Ovary (tissue), 9 donors: ENCODE data around the gene CCDC184. TPM values are rescaled to one million over a fixed set of nuclear protein-coding genes. Genes with fewer than 3 reads are reported as not detected.

Experiments
- DNase-seq, 5 donors: peaks; one replicate each; pipeline ENCODE4 v3.0.0-alpha.2; 2019 to 2020
- H3K27ac ChIP-seq, 2 donors: fragments of 200-600 bp; one replicate each; pipeline versions ENCODE4 v1.5.1 to v1.8.0; 2019 to 2022
- H3K27me3 ChIP-seq: fragments of 200-600 bp; one replicate; pipeline ENCODE4 v1.8.0; 2022
- H3K36me3 ChIP-seq: fragments of 200-600 bp; sonication (generic); one replicate; pipeline ENCODE4 v1.5.1; 2019
- H3K4me1 ChIP-seq: one replicate; pipeline ENCODE4 v1.8.1; 2013; ENCODE audit warnings: mild to moderate bottlenecking, moderate library complexity; ENCODE audit not compliant: insufficient read depth
- H3K4me3 ChIP-seq: fragments of 200-600 bp; sonication (generic); one replicate; pipeline ENCODE4 v1.5.1; 2017
- H3K9me3 ChIP-seq, 2 donors: fragments of 200-600 bp in 1 of 2; sonication (generic) in 1 of 2; one replicate each; pipeline versions ENCODE4 v1.5.1 to v1.8.1; 2013 to 2019; ENCODE audit warnings: mild to moderate bottlenecking in 1 of 2, moderate library complexity in 1 of 2
- CTCF ChIP-seq, 3 donors: fragments of 450-650 bp in 2 of 3; fragments of 200-600 bp in 1 of 3; IDR thresholded peaks; one replicate each; pipeline versions ENCODE4 v1.5.1 to v1.8.0; 2016 to 2022; ENCODE audit warnings: antibody characterized with exemption in 3 of 3, mild to moderate bottlenecking in 1 of 3
- EP300 ChIP-seq: sonication (generic); formaldehyde crosslinking; IDR thresholded peaks from one replicate; pipeline ENCODE4 v1.6.1; 2017; ENCODE audit warnings: antibody characterized with exemption
- POLR2A ChIP-seq: fragments of 450-650 bp; IDR thresholded peaks from one replicate; pipeline ENCODE4 v1.6.1; 2017; ENCODE audit warnings: antibody characterized with exemption, mild to moderate bottlenecking, moderate library complexity
- WGBS, 3 donors: extraction: QIAGEN DNeasy Blood & Tissue Kit in 1 of 3; methylation state at CpG; one replicate each; pipeline versions ENCODE4 v1.1.5 to v1.1.7; 2013 to 2017; 5-methylcytosine and 5-hydroxymethylcytosine counted together
- intact Hi-C, 4 donors: fragments of 100-400 bp; cut with DNase I; formaldehyde crosslinking; loops; one replicate each; pipeline versions ENCODE4 v1.11.0 to v1.15.1; 2022 to 2023
- polyA plus RNA-seq, 2 donors: library from polyadenylated mRNA; stranded (reverse); fragments of 200-250 nt in 1 of 2; fragments of 350-450 nt in 1 of 2; fragmentation: Illumina TruSeq in 1 of 2; extraction: RNeasy Lipid Tissue Mini Kit (QIAGEN cat#74804) in 1 of 2; gene quantifications; one replicate each; pipeline ENCODE4 v1.2.3, GENCODE V29; 2013 to 2014
- total RNA-seq, 7 donors: library from RNA; depleted of rRNA in 2 of 7; stranded (reverse); fragments of >200 nt in 2 of 7; fragmentation: NEBNext Ultra II Directional in 3 of 7; extraction: Animal tissue kit (Norgen Biotek cat#: 25700) in 3 of 7; gene quantifications; one replicate each; pipeline versions ENCODE4 v1.1.0 to v1.2.4, GENCODE V29; 2016 to 2023
- donor health status: DM: no; HTN: no; CAD: no; lungs with moderate emphysema.
- donor health status: DM: no; HTN: no; CAD: no.
- donor health status: Bipolar disorder and iron deficiency.
- donor health status: DM: yes; HTN: yes; CAD: no.
- donor health status: DM: no; HTN: no; CAD: no.
- donor health status: DM: yes; HTN: yes; CAD: no.

CCDC184 gene
- total and polyA plus RNA-seq, 9 donors, result 3.4 to 16.6 (median 6.0) TPM

GRCh38 chr12:48175613-48176416 lies 7.6 kb upstream of the CCDC184 start:
- H3K36me3 ChIP-seq, result no peaks in the 10 kb centered on the region
- no peak overlapping the region for H3K27ac ChIP-seq
- no peaks in the 10 kb centered on the region for H3K9me3 ChIP-seq
- H3K27me3 ChIP-seq, result no peaks in the 10 kb centered on the region
- no peaks in the 10 kb centered on the region for H3K4me1 ChIP-seq
- no peak for TF ChIP-seq EP300
- no peak for TF ChIP-seq POLR2A
- TF ChIP-seq CTCF (IDR thresholded peaks at IDR 0.05), result no peak
- H3K4me3 ChIP-seq, result no peak overlapping the region
- WGBS, 3 donors, result 36 to 51% (median 44%) methylated on average over 3 of the region's 3 CpGs
- DNase-seq, result no peak
- intact Hi-C loops, result no loop called here

GRCh38 chr12:48176417-48176751 lies 7.1 kb upstream of the CCDC184 start:
- TF ChIP-seq POLR2A (no peak), EP300 (no peak), CTCF (IDR thresholded peaks at IDR 0.05) (no peak)
- DNase-seq, result no peak
- H3K9me3 ChIP-seq, result no peaks in the 10 kb centered on the region
- no peaks in the 10 kb centered on the region for H3K27me3 ChIP-seq
- intact Hi-C loops, result no loop called here
- H3K4me1 ChIP-seq, result no peaks in the 10 kb centered on the region
- H3K4me3 ChIP-seq, result no peak overlapping the region
- no peaks in the 10 kb centered on the region for H3K36me3 ChIP-seq
- no peak overlapping the region for H3K27ac ChIP-seq

GRCh38 chr12:48177982-48178381 lies 5.5 kb upstream of the CCDC184 start:
- intact Hi-C loops, result no loop called here
- Histone ChIP-seq H3K27ac (no peak overlapping the region), H3K9me3 (no peaks in the 10 kb centered on the region), H3K36me3 (no peaks in the 10 kb centered on the region), H3K27me3 (no peaks in the 10 kb centered on the region), H3K4me1 (peaks cover 4% of the 10 kb centered on the region), H3K4me3 (no peak overlapping the region)
- DNase-seq, result no peak
- TF ChIP-seq CTCF (IDR thresholded peaks at IDR 0.05) (no peak), EP300 (no peak), POLR2A (no peak)
- 70 to 75% (median 71%) methylated on average over 4 of the region's 4 CpGs for WGBS, 3 donors

- Histone ChIP-seq H3K27me3 (no peaks in the 10 kb centered on the region), H3K27ac (no peak overlapping the region), H3K4me1 (peaks cover 8% of the 10 kb centered on the region), H3K9me3 (no peaks in the 10 kb centered on the region), H3K4me3 (no peak overlapping the region), H3K36me3 (no peaks in the 10 kb centered on the region)
- TF ChIP-seq POLR2A (no peak), EP300 (no peak), CTCF (IDR thresholded peaks at IDR 0.05) (no peak)
- 66 to 77% (median 72%) methylated on average over 1 of the region's 1 CpG for WGBS, 3 donors
- DNase-seq, result no peak
- intact Hi-C loops, result no loop called here
Observed at GRCh38 chr12:48179466-48179865, 4.0 kb upstream of the CCDC184 start.
